SK-N-MC (cell line): Measurements from ENCODE around the gene KIF4A.

Experiments
- EZH2 ChIP-seq: fragments of 200-600 bp; sonication (generic); IDR thresholded peaks from one replicate; pipeline ENCODE4 v1.6.1; 2017; ENCODE audit warnings: antibody characterized with exemption
- POLR2AphosphoS5 ChIP-seq: IDR thresholded peaks from 2 replicates; pipeline ENCODE4 v1.6.1; 2012; ENCODE audit warnings: mild to moderate bottlenecking, low read depth, low read length, borderline replicate concordance

DNA sequence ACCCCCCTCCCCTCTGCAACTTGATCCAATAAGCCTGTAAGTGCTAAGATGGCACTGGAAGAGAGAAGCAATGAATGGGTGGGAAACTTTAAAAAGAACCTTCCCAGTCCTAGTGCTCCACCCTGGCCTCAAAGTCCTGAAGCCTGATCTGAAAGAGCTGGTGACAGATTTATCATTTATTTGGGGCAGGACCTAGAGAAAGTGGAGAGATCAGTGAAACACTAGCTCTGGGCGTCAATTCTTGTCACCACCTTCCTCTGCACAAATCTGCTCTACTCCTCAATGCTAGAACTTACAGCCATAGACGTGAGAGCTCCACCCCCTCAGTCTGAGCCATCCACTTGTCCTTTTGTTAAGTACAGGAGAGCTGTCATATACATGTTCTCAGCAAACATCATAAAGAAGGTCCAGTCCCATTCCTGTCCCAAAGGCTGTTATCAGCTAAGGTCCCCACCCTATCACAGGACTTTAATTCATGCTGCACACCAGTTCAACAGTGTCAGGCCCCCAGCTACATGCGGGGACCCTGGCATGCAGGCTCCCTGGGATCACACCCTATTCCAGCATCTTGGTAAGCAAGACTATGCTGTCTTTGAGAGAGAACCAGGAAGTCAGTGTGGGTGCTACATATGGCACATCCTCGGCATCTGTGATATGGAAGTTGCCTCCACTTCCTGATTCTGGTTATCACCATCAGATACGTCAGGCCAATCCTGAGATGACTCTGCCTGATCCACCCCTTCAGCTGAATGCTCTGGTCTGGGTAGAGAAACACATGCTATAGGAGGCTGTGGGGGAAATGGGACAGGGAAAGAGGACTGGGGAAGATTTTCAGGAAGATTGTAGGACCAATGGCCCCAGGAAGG, 32.2 kb upstream of the KIF4A start:
- TF ChIP-seq POLR2AphosphoS5 (no peak), EZH2 (no peak)
